ACC112 (cell line): ENCODE measurements around the gene CHAD.

Experiments used
- H2AFZ ChIP-seq: fragments of 200-600 bp; sonication (generic); one replicate; pipeline ENCODE4 v1.6.0; 2017; ENCODE audit warnings: antibody characterized with exemption, low read length; ENCODE audit not compliant: unreplicated experiment
- H3K27ac ChIP-seq: fragments of 200-600 bp; sonication (generic); 2 replicates; pipeline ENCODE4 v1.5.1; 2014; ENCODE audit warnings: low read depth, mild to moderate bottlenecking, antibody characterized with exemption, low read length, moderate library complexity
- H3K27me3 ChIP-seq: fragments of 200-600 bp; sonication (generic); 2 replicates; pipeline ENCODE4 v1.6.1; 2014; ENCODE audit warnings: mild to moderate bottlenecking, antibody characterized with exemption, low read length, moderate library complexity, mixed read lengths; ENCODE audit not compliant: insufficient read depth
- H3K36me3 ChIP-seq: fragments of 200-600 bp; sonication (generic); 2 replicates; pipeline ENCODE4 v1.6.1; 2016; ENCODE audit warnings: mild to moderate bottlenecking, antibody characterized with exemption, low read length, moderate library complexity, mixed read lengths; ENCODE audit not compliant: insufficient read depth
- H3K4me1 ChIP-seq: fragments of 200-600 bp; sonication (generic); one replicate; pipeline ENCODE4 v1.6.1; 2016; ENCODE audit warnings: low read length, mixed read lengths; ENCODE audit not compliant: insufficient read depth, unreplicated experiment, control insufficient read depth
- H3K4me3 ChIP-seq: fragments of 200-600 bp; sonication (generic); 2 replicates; pipeline ENCODE4 v1.5.1; 2014; ENCODE audit warnings: mild to moderate bottlenecking, low read depth, low read length
- H3K79me2 ChIP-seq: fragments of 200-600 bp; sonication (generic); one replicate; pipeline ENCODE4 v1.6.0; 2016; ENCODE audit warnings: low read length; ENCODE audit not compliant: control insufficient read depth, unreplicated experiment, insufficient read depth

CHAD gene

GRCh38 chr17:50464736-50465135, 3.9 kb downstream of the CHAD start:
- H3K27ac ChIP-seq = no peak overlapping the region
- H3K79me2 ChIP-seq = no peaks in the 10 kb centered on the region
- no peaks in the 10 kb centered on the region for H3K4me1 ChIP-seq
- no peaks in the 10 kb centered on the region for H3K36me3 ChIP-seq
- H3K27me3 ChIP-seq = peaks cover 21% of the 10 kb centered on the region
- no peak overlapping the region for H2AFZ ChIP-seq
- H3K4me3 ChIP-seq = no peak overlapping the region

- Histone ChIP-seq H3K27me3 (peaks cover 18% of the 10 kb centered on the region), H3K36me3 (no peaks in the 10 kb centered on the region), H2AFZ (no peak overlapping the region), H3K4me1 (peaks cover 5% of the 10 kb centered on the region), H3K27ac (no peak overlapping the region), H3K4me3 (no peak overlapping the region), H3K79me2 (no peaks in the 10 kb centered on the region)
Observed at GRCh38 chr17:50464121-50464520, 4.6 kb downstream of the CHAD start.

- Histone ChIP-seq H2AFZ (no peak overlapping the region), H3K27me3 (peaks cover 1% of the 10 kb centered on the region; the same call in 1 of the 2 replicates), H3K4me1 (peaks cover 17% of the 10 kb centered on the region), H3K36me3 (no peaks in the 10 kb centered on the region), H3K79me2 (no peaks in the 10 kb centered on the region), H3K4me3 (no peak overlapping the region), H3K27ac (no peak overlapping the region)
Observed at GRCh38 chr17:50462446-50462845, 6.2 kb downstream of the CHAD start.

- Histone ChIP-seq H3K36me3 (no peaks in the 10 kb centered on the region), H3K79me2 (no peaks in the 10 kb centered on the region), H3K27me3 (no peaks in the 10 kb centered on the region), H3K4me3 (no peak overlapping the region), H2AFZ (no peak overlapping the region), H3K4me1 (peaks cover 17% of the 10 kb centered on the region), H3K27ac (no peak overlapping the region)
Observed at GRCh38 chr17:50461550-50462132, 7.0 kb downstream of the CHAD start.

GRCh38 chr17:50460831-50461526, 7.7 kb downstream of the CHAD start:
- Histone ChIP-seq H3K27ac (no peak overlapping the region), H3K79me2 (no peaks in the 10 kb centered on the region), H3K27me3 (no peaks in the 10 kb centered on the region), H3K4me3 (no peak overlapping the region), H3K4me1 (peaks cover 17% of the 10 kb centered on the region), H2AFZ (no peak overlapping the region), H3K36me3 (no peaks in the 10 kb centered on the region)

- H3K27me3 ChIP-seq = no peaks in the 10 kb centered on the region
- H3K4me1 ChIP-seq = peaks cover 17% of the 10 kb centered on the region
- no peak overlapping the region for H3K27ac ChIP-seq
- H3K79me2 ChIP-seq = no peaks in the 10 kb centered on the region
- no peaks in the 10 kb centered on the region for H3K36me3 ChIP-seq
- H3K4me3 ChIP-seq = no peak overlapping the region
- H2AFZ ChIP-seq = no peak overlapping the region
Observed at GRCh38 chr17:50459756-50460155, 8.9 kb downstream of the CHAD start.

GRCh38 chr17:50458701-50459676, 9.7 kb downstream of the CHAD start:
- H3K4me1 ChIP-seq = peaks cover 17% of the 10 kb centered on the region
- no peak overlapping the region for H2AFZ ChIP-seq
- H3K27me3 ChIP-seq = no peaks in the 10 kb centered on the region
- H3K36me3 ChIP-seq = no peaks in the 10 kb centered on the region
- no peak overlapping the region for H3K4me3 ChIP-seq
- no peaks in the 10 kb centered on the region for H3K79me2 ChIP-seq
- H3K27ac ChIP-seq = no peak overlapping the region

GRCh38 chr17:50458270-50458669, 10.4 kb downstream of the CHAD start:
- no peak overlapping the region for H2AFZ ChIP-seq
- no peak overlapping the region for H3K27ac ChIP-seq
- H3K36me3 ChIP-seq = no peaks in the 10 kb centered on the region
- no peaks in the 10 kb centered on the region for H3K27me3 ChIP-seq
- H3K4me1 ChIP-seq = peaks cover 17% of the 10 kb centered on the region
- H3K4me3 ChIP-seq = no peak overlapping the region
- H3K79me2 ChIP-seq = no peaks in the 10 kb centered on the region

GRCh38 chr17:50457621-50458020, 11.1 kb downstream of the CHAD start:
- no peak overlapping the region for H3K4me3 ChIP-seq
- no peaks in the 10 kb centered on the region for H3K27me3 ChIP-seq
- no peak overlapping the region for H3K27ac ChIP-seq
- H3K79me2 ChIP-seq = peaks cover 3% of the 10 kb centered on the region
- no peak overlapping the region for H2AFZ ChIP-seq
- no peaks in the 10 kb centered on the region for H3K36me3 ChIP-seq
- H3K4me1 ChIP-seq = peaks cover 17% of the 10 kb centered on the region

- H3K36me3 ChIP-seq = no peaks in the 10 kb centered on the region
- peaks cover 10% of the 10 kb centered on the region for H3K4me1 ChIP-seq
- no peaks in the 10 kb centered on the region for H3K27me3 ChIP-seq
- no peak overlapping the region for H2AFZ ChIP-seq
- peaks cover 3% of the 10 kb centered on the region for H3K79me2 ChIP-seq
- H3K4me3 ChIP-seq = no peak overlapping the region
- H3K27ac ChIP-seq = no peak overlapping the region
Observed at GRCh38 chr17:50453901-50454300, 14.8 kb downstream of the CHAD start.
